Esophagus squamous epithelium (tissue), 4 donors: ENCODE results near the gene RGS9BP.

ENCODE experiments used
- POLR2A ChIP-seq, 4 donors: fragments of 450-650 bp; IDR thresholded peaks; one replicate each; pipeline ENCODE4 v1.6.1; 2017; ENCODE audit warnings: antibody characterized with exemption in 4 of 4, mild to moderate bottlenecking in 4 of 4, moderate library complexity in 3 of 4
- TF ChIP-seq, protein P1 (sequence below), 6 experiments: fragments of 450-650 bp in 4 of 6; fragments of 200-600 bp in 2 of 6; sonication (generic) in 2 of 6; IDR thresholded peaks; one replicate each; pipeline ENCODE4 v1.5.1; 2016 to 2019; ENCODE audit warnings: antibody characterized with exemption in 6 of 6, mild to moderate bottlenecking in 4 of 6, moderate library complexity in 4 of 6

DNA sequence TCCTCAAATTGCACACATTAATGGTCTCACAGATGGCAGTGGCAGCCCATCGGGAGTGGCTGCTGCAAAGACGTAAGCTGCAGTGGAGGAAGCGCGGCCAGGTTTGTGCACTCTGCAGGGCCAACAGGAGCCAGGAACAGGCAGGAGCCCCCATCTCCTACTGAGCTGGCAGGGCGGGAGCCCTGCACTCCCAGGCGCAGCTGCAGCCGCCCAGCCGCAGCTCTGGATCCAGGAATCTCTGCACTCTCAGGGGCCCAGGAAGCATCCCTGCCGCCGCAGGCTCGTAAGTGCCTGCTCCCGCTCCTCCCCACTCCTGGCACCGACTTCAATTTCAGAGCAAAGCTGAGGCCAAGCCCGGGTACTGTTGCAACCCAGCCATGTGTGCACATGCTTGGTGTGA, 38.2 kb upstream of the RGS9BP start:
- TF ChIP-seq, protein P1, sequence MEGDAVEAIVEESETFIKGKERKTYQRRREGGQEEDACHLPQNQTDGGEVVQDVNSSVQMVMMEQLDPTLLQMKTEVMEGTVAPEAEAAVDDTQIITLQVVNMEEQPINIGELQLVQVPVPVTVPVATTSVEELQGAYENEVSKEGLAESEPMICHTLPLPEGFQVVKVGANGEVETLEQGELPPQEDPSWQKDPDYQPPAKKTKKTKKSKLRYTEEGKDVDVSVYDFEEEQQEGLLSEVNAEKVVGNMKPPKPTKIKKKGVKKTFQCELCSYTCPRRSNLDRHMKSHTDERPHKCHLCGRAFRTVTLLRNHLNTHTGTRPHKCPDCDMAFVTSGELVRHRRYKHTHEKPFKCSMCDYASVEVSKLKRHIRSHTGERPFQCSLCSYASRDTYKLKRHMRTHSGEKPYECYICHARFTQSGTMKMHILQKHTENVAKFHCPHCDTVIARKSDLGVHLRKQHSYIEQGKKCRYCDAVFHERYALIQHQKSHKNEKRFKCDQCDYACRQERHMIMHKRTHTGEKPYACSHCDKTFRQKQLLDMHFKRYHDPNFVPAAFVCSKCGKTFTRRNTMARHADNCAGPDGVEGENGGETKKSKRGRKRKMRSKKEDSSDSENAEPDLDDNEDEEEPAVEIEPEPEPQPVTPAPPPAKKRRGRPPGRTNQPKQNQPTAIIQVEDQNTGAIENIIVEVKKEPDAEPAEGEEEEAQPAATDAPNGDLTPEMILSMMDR (IDR thresholded peaks at IDR 0.05) = no peak
- no peak for TF ChIP-seq POLR2A (IDR thresholded peaks at IDR 0.05)
